ENCODE measurements around the gene CNGA2. TPM values are rescaled to one million over a fixed set of nuclear protein-coding genes. Genes with fewer than 3 reads are reported as not detected.

The CNGA2 gene
- total and polyA plus RNA-seq, 9 of the 15 experiments (the other 6 are each of a cell fraction or from before 2014, with no cell fraction given): not detected

DNA sequence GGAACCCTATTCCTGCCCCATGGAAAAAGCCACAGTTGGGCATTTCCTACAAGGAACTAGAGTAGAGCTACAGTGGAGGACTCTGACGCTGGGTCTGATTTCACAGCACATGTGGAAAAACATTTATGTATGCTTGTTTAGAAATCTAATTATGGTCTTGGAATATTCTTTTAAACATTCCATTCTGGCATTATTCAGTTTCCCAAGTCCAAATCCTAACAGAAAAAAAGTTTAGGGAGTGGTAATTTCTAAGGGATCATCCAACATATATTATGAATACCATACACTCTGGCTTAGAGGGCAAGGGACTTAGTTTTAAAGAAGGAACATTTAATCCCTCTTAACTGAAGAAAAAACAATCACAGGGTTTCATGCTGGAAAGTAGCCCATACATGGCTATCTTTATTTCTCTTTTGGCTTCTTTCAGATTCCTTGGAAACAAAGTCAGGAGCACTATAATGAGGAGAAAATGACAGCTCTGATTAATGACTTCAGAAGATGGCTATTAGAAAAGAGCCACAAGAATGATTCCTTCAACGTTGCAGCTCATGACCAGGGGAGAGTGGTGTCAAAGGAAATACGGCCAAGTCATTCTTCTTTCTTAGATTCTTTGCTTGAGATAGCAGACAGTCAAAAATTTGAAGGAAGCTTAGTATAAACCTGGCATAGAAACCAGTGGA, 56.1 kb downstream of the CNGA2 start:
- 3% methylated on average over 3 of the region's 3 CpGs for WGBS (ENCODE audit: insufficient coverage, low coverage, missing lambda C conversion rate)
- Histone ChIP-seq H3K79me2 (ENCODE audit: control insufficient read depth, insufficient read depth, low read length) (no peaks in the 10 kb centered on the region), H3K4me1 (replicated peaks in 1 of 2; ENCODE audit: control insufficient read depth in 2 of 2, insufficient read depth in 2 of 2, low read length in 2 of 2) (no peaks in the 10 kb centered on the region), H3K9me1 (ENCODE audit: control insufficient read depth, insufficient read depth, low read length) (no peaks in the 10 kb centered on the region), H3K27ac (ENCODE audit: extremely low read depth, low read depth, low read length) (no peak overlapping the region), H4K20me1 (replicated peaks; ENCODE audit: control insufficient read depth, insufficient read depth, low read length) (no peaks in the 10 kb centered on the region), H2AFZ (ENCODE audit: low read depth, low read length) (no peak overlapping the region), H3K9me3 (replicated peaks; ENCODE audit: control insufficient read depth, insufficient read depth, low read depth, low read length) (no peaks in the 10 kb centered on the region), H3K4me2 (ENCODE audit: insufficient read depth, low read length) (no peak overlapping the region), H3K4me3 (no peak overlapping the region), H3K9ac (ENCODE audit: insufficient read depth in 1 of 2, low read depth in 2 of 2, low read length in 2 of 2) (no peak overlapping the region), H3K27me3 (ENCODE audit: control insufficient read depth in 2 of 2, insufficient read depth in 2 of 2, low read length in 2 of 2) (peaks cover 0 to 11% of the 10 kb centered on the region in 2 experiments; a peak in 1 of 5 replicates), H3K36me3 (ENCODE audit: control insufficient read depth, insufficient read depth, low read length) (no peaks in the 10 kb centered on the region)
- FAIRE-seq (no peak), DNase-seq (ENCODE audit: extremely low read depth in 1 of 4, low spot score in 3 of 4) (no peak), ATAC-seq (no peak)
- intact Hi-C loops (cut with micrococcal nuclease): no loop called here
- TF ChIP-seq ESRRB (CRISPR knock-in tag; IDR thresholded peaks at IDR 0.05; ENCODE audit: borderline replicate concordance) (no peak), NR2F6 (CRISPR knock-in tag; IDR thresholded peaks at IDR 0.05) (no peak), ZNF512 (tag; IDR thresholded peaks at IDR 0.05) (no peak), RFX7 (CRISPR knock-in tag; IDR thresholded peaks at IDR 0.05) (no peak), ZNF561 (CRISPR knock-in tag; conservative IDR thresholded peaks at IDR 0.05) (no peak)
- ChIA-PET POLR2A (interaction anchor here (1.1 kb wide), 1 partner anchor 29 kb away, joined by 3 read pairs; no protein-coding TSS in a partner anchor), CTCF (ENCODE audit: low intra/inter-chr PET ratio) (no interaction called here)
- in situ Hi-C loops (cut with MboI): no loop called here
- BruUV-seq (replicated peaks): no TSS peak

All from K562 (cell line).